Neuronal stem cell (in vitro differentiated cells): ENCODE measurements around the gene CPLANE2.

ENCODE experiments used
- DNase-seq: peaks from one replicate; pipeline ENCODE4 v3.0.0-alpha.2; 2013; ENCODE audit warnings: low spot score
- H2AFZ ChIP-seq: one replicate; pipeline ENCODE4 v1.6.1; 2013; ENCODE audit warnings: mild to moderate bottlenecking, low read length, inconsistent platforms
- H2AK5ac ChIP-seq: 2 replicates; pipeline ENCODE4 v1.6.1; 2013; ENCODE audit warnings: low read depth, mild to moderate bottlenecking, inconsistent platforms, low read length, moderate library complexity, mixed read lengths
- H2BK120ac ChIP-seq: 2 replicates; pipeline ENCODE4 v1.6.1; 2013; ENCODE audit warnings: low read depth, mild to moderate bottlenecking, inconsistent platforms, low read length, moderate library complexity, mixed read lengths
- H2BK12ac ChIP-seq: one replicate; pipeline ENCODE4 v1.6.1; 2013; ENCODE audit warnings: low read length, inconsistent platforms
- H2BK15ac ChIP-seq: 2 replicates; pipeline ENCODE4 v1.6.1; 2013; ENCODE audit warnings: mild to moderate bottlenecking, low read length, inconsistent platforms, mixed read lengths
- H2BK5ac ChIP-seq: one replicate; pipeline ENCODE4 v1.6.1; 2013; ENCODE audit warnings: inconsistent platforms, mild to moderate bottlenecking, low read length, moderate library complexity
- H3K14ac ChIP-seq: one replicate; pipeline ENCODE4 v1.6.1; 2013; ENCODE audit warnings: low read length, inconsistent platforms
- H3K18ac ChIP-seq: 2 replicates; pipeline ENCODE4 v1.6.1; 2013; ENCODE audit warnings: low read length, inconsistent platforms
- H3K23ac ChIP-seq: 2 replicates; pipeline ENCODE4 v1.6.1; 2013; ENCODE audit warnings: low read depth, mild to moderate bottlenecking, mixed read lengths, low read length, inconsistent platforms; ENCODE audit not compliant: poor library complexity
- H3K27ac ChIP-seq: replicated peaks from 3 replicates; pipeline ENCODE4 v1.5.1; 2013; ENCODE audit warnings: low read length, inconsistent platforms
- H3K27me3 ChIP-seq, 3 experiments: 2 replicates each; pipeline ENCODE4 v1.6.1; 2013; ENCODE audit warnings: low read length in 3 of 3, mild to moderate bottlenecking in 2 of 3, inconsistent platforms in 1 of 3, low read depth in 1 of 3, mixed read lengths in 1 of 3, moderate library complexity in 1 of 3; ENCODE audit not compliant: control insufficient read depth in 3 of 3, insufficient read depth in 3 of 3
- H3K36me3 ChIP-seq, 2 donors: replicated peaks in 1 of 2; 2 replicates each; pipeline ENCODE4 v1.6.1; 2013; ENCODE audit warnings: low read length in 2 of 2; ENCODE audit not compliant: control insufficient read depth in 2 of 2, insufficient read depth in 2 of 2
- H3K4ac ChIP-seq: 2 replicates; pipeline ENCODE4 v1.6.1; 2013; ENCODE audit warnings: inconsistent platforms, mild to moderate bottlenecking, low read length, moderate library complexity
- H3K4me1 ChIP-seq, 2 donors: 1 replicate in 1 of 2; 2 replicates in 1 of 2; pipeline ENCODE4 v1.6.1; 2013; ENCODE audit warnings: low read length in 2 of 2, low read depth in 1 of 2; ENCODE audit not compliant: control insufficient read depth in 2 of 2, insufficient read depth in 1 of 2
- H3K4me2 ChIP-seq: one replicate; pipeline ENCODE4 v1.6.1; 2013; ENCODE audit warnings: mild to moderate bottlenecking, low read length, inconsistent platforms; ENCODE audit not compliant: insufficient read depth, poor library complexity, severe bottlenecking
- H3K4me3 ChIP-seq, 2 donors: 2 replicates each; pipeline ENCODE4 v1.5.1; 2013; ENCODE audit warnings: low read length in 2 of 2, mild to moderate bottlenecking in 2 of 2, inconsistent platforms in 1 of 2, moderate library complexity in 1 of 2
- H3K79me1 ChIP-seq: one replicate; pipeline ENCODE4 v1.6.1; 2013; ENCODE audit warnings: low read depth, mild to moderate bottlenecking, inconsistent platforms, low read length, moderate library complexity
- H3K9ac ChIP-seq: one replicate; pipeline ENCODE4 v1.6.1; 2013; ENCODE audit warnings: mild to moderate bottlenecking, low read depth, low read length, inconsistent platforms; ENCODE audit not compliant: poor library complexity
- H3K9me3 ChIP-seq, 2 donors: replicated peaks in 1 of 2; 2 replicates each; pipeline versions ENCODE3 to v1.6.1; 2013; ENCODE audit warnings: low read length in 2 of 2, mild to moderate bottlenecking in 2 of 2, inconsistent platforms in 1 of 2, low read depth in 1 of 2, mixed read lengths in 1 of 2, moderate library complexity in 1 of 2; ENCODE audit not compliant: control insufficient read depth in 2 of 2, insufficient read depth in 1 of 2
- H4K8ac ChIP-seq: one replicate; pipeline ENCODE4 v1.6.1; 2013; ENCODE audit warnings: low read depth, mild to moderate bottlenecking, inconsistent platforms, low read length, moderate library complexity
- H4K91ac ChIP-seq: one replicate; pipeline ENCODE4 v1.6.1; 2013; ENCODE audit warnings: low read length, low read depth, mild to moderate bottlenecking, inconsistent platforms; ENCODE audit not compliant: poor library complexity
- WGBS, 2 donors: extraction: QIAGEN DNeasy Blood & Tissue Kit; methylation state at CpG; one replicate each; pipeline ENCODE4 v1.1.7; 2013; ENCODE audit warnings: missing lambda C conversion rate in 2 of 2, mixed read lengths in 1 of 2; ENCODE audit not compliant: insufficient read length in 2 of 2, insufficient replicate concordance in 1 of 2; ENCODE audit errors: extremely low coverage in 2 of 2; 5-methylcytosine and 5-hydroxymethylcytosine counted together

The CPLANE2 gene

DNA sequence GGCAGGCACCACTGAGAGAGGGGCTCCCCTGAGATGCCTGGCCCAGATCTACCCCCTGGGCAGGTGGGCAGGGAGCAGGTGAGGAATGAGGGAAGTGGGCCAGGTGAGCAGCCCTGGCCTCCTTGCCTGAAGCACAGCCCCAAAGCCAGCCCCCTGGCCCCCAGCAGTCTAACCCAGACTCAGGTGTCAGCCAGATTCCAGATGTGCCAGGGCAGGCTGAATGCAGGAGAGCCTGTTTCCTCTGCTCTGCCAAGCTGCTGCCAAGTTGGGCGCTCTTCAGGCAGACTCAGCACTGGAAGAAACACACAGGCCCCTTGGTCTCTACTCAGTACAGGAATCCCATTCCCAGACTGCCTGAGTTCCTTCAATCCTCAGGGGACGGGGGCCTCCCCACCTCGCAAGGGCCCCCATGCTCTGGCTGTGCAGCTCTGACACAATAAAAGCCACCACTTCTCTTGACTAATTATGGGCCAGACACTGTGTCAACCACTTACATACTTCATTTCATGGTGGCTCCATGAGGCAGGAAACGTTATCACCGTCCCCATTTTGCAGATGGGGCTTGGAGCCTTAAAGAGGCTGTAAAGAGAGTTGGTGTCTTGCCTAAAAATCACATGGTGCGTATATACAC lies 45.0 kb downstream of the CPLANE2 start:
- Histone ChIP-seq H3K27me3 (peaks cover 0 to 16% (median 0%) of the 10 kb centered on the region in 3 experiments), H4K91ac (no peak overlapping the region), H3K4ac (no peak overlapping the region), H2BK120ac (no peak overlapping the region), H3K4me3 (no peak overlapping the region), H3K14ac (no peak overlapping the region), H3K4me1 (peaks cover 2 to 8% of the 10 kb centered on the region in 2 donors), H4K8ac (no peak overlapping the region), H3K23ac (no peak overlapping the region), H3K27ac (no peak overlapping the region), H2BK15ac (no peak overlapping the region), H2AFZ (peak overlapping the region; percentile 45), H2BK5ac (no peak overlapping the region), H3K36me3 (peaks cover 0 to 2% of the 10 kb centered on the region in 2 donors), H3K18ac (no peak overlapping the region), H3K9ac (no peak overlapping the region), H2AK5ac (peak overlapping the region; percentile 29), H2BK12ac (no peak overlapping the region), H3K9me3 (no peaks in the 10 kb centered on the region), H3K4me2 (no peak overlapping the region), H3K79me1 (no peaks in the 10 kb centered on the region)
- DNase-seq = no peak
- no CpG with 5 or more reads among the region's 6 CpGs for WGBS, 2 donors

DNA sequence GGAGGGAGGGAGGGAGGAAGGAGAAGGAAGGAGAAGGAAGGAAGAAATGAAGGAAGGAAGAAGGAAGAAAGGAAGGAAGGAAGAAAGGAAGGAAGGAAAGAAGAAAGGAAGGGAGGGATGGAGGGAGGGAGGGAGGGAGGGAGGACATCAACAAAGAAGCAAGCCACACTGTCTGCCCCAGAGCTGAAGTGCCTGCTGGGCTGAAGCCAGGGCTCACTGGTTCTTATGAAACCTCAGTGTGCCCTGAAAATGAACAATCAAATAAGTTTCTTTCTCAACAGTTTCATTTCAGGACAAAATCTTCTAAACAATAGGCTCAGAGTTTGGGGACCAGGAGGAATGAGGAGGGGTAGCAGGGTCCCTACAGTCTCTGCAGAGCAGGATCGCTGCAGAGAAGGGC lies 45.7 kb downstream of the CPLANE2 start:
- H3K4me2 ChIP-seq = no peak overlapping the region
- H3K14ac ChIP-seq = no peak overlapping the region
- no peak overlapping the region for H3K23ac ChIP-seq
- no peak overlapping the region for H4K91ac ChIP-seq
- no peak overlapping the region for H3K18ac ChIP-seq
- no peak overlapping the region for H2BK15ac ChIP-seq
- no peak overlapping the region for H2BK120ac ChIP-seq
- no peak overlapping the region for H3K27ac ChIP-seq
- peak overlapping the region; percentile 45 for H2AFZ ChIP-seq
- H3K9ac ChIP-seq = no peak overlapping the region
- no peak overlapping the region for H2AK5ac ChIP-seq
- no peaks in the 10 kb centered on the region for H3K9me3 ChIP-seq
- H3K4me3 ChIP-seq = no peak overlapping the region
- H3K36me3 ChIP-seq = peaks cover 0 to 2% of the 10 kb centered on the region in 2 donors
- no peak overlapping the region for H2BK5ac ChIP-seq
- no peak overlapping the region for H3K4ac ChIP-seq
- no CpG with 5 or more reads among the region's 1 CpG for WGBS, 2 donors
- DNase-seq = no peak
- H2BK12ac ChIP-seq = no peak overlapping the region
- H4K8ac ChIP-seq = no peak overlapping the region
- peaks cover 2 to 8% of the 10 kb centered on the region in 2 donors for H3K4me1 ChIP-seq
- peaks cover 0 to 16% (median 0%) of the 10 kb centered on the region in 3 experiments for H3K27me3 ChIP-seq
- no peaks in the 10 kb centered on the region for H3K79me1 ChIP-seq

DNA sequence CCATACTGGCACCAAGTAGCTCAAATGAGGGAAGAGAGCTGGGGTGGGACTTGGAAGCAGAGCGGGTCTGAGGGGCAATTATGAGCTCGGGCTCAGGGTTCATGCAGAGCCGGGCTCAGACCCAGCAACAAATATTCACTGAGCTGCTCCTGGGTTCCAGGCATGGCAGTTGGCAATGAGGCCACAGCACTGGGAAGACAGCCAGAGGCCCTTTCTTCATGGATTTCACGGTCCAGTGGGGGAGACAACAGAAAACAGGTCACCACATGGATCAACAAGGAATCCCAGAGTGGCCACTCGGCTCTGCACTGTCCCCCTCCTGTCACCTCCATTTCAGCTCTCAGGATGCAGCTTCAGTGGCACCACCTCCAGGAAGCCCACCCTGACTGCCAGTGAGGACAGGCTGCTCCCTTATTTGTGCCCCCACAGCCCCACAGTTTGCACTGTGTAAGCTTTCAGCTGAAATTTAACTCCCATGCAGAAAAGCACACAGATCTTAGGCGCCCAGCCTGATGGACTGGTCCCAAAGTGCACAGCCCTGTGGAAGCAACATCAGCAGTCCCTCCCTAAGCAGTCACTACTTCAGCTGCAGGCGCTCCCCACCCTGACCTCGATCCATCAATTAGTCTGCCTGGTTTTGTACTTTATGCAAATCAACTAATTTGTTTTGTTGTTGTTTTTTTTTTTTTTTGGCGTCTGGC lies 46.9 kb downstream of the CPLANE2 start:
- WGBS, 2 donors = no CpG with 5 or more reads among the region's 9 CpGs
- no peak for DNase-seq

DNA sequence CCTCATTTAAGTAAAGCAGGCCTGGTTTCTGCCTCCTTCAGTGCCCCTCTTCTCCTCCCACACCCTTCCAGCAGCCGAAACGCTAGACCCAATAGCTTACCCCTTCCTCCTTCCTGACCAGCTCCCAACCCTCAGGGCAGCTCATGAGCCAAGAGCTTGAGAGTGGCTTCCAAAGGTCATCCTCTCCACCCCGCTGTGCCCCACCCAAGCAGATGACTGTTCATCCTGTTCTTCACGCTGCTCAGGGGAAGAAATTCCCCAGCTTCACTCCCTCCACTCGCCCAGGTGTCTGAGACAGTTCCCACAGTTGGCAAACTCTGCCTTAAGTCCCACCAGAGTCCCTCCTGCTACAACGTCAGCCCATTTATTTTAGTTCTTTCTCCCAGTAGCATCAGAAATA lies 48.0 kb downstream of the CPLANE2 start:
- H3K4me2 ChIP-seq = no peak overlapping the region
- no CpG with 5 or more reads among the region's 6 CpGs for WGBS, 2 donors
- no peak for DNase-seq
- H2BK15ac ChIP-seq = peak overlapping the region; percentile 62
- H3K79me1 ChIP-seq = no peaks in the 10 kb centered on the region
- no peak overlapping the region for H4K91ac ChIP-seq
- H3K18ac ChIP-seq = peak overlapping the region; percentile 70
- no peak overlapping the region for H2AFZ ChIP-seq
- H3K27me3 ChIP-seq = peaks cover 0 to 16% (median 0%) of the 10 kb centered on the region in 3 experiments
- H3K4ac ChIP-seq = no peak overlapping the region
- H3K4me1 ChIP-seq = peaks cover 2 to 8% of the 10 kb centered on the region in 2 donors
- no peak overlapping the region for H3K23ac ChIP-seq
- H2BK12ac ChIP-seq = no peak overlapping the region
- no peak overlapping the region for H3K9ac ChIP-seq
- peak overlapping the region; percentile 65 for H2AK5ac ChIP-seq
- H4K8ac ChIP-seq = no peak overlapping the region
- H3K36me3 ChIP-seq = peaks cover 0 to 2% of the 10 kb centered on the region in 2 donors
- no peak overlapping the region for H2BK120ac ChIP-seq
- H3K27ac ChIP-seq = no peak overlapping the region
- H2BK5ac ChIP-seq = no peak overlapping the region
- H3K4me3 ChIP-seq = no peak overlapping the region
- H3K9me3 ChIP-seq = no peaks in the 10 kb centered on the region
- H3K14ac ChIP-seq = no peak overlapping the region

More for the DNA sequence above, 46.9 kb downstream of the CPLANE2 start:
- H2AFZ ChIP-seq = no peak overlapping the region
- H3K23ac ChIP-seq = no peak overlapping the region
- no peak overlapping the region for H3K9ac ChIP-seq
- H3K79me1 ChIP-seq = no peaks in the 10 kb centered on the region
- H3K4me3 ChIP-seq = no peak overlapping the region
- no peak overlapping the region for H2BK120ac ChIP-seq
- H3K36me3 ChIP-seq = peaks cover 0 to 2% of the 10 kb centered on the region in 2 donors
- peaks cover 2 to 8% of the 10 kb centered on the region in 2 donors for H3K4me1 ChIP-seq
- H3K18ac ChIP-seq = peak overlapping the region; percentile 67
- H2BK12ac ChIP-seq = no peak overlapping the region
- H3K27me3 ChIP-seq = peaks cover 0 to 16% (median 0%) of the 10 kb centered on the region in 3 experiments
- no peak overlapping the region for H3K4ac ChIP-seq
- H2BK5ac ChIP-seq = peak overlapping the region; percentile 10
- no peaks in the 10 kb centered on the region for H3K9me3 ChIP-seq
- H3K4me2 ChIP-seq = no peak overlapping the region
- no peak overlapping the region for H4K8ac ChIP-seq
- H3K14ac ChIP-seq = no peak overlapping the region
- H3K27ac ChIP-seq = no peak overlapping the region
- H2AK5ac ChIP-seq = peak overlapping the region; percentile 36
- H2BK15ac ChIP-seq = peak overlapping the region; percentile 39
- no peak overlapping the region for H4K91ac ChIP-seq
